ENCODE measurements around the gene PIK3R5.

GRCh38 chr17:8843344-8843743 lies 122.2 kb downstream of the PIK3R5 start:
- no peak for TF ChIP-seq CTCF (IDR thresholded peaks at IDR 0.05; ENCODE audit: insufficient read depth, low read depth, low read length)
- no peak for TF ChIP-seq EZH2 (IDR thresholded peaks at IDR 0.05; ENCODE audit: insufficient read depth, low read length)

Measured in astrocyte (in vitro differentiated cells and primary cell).